HCT116 (cell line): Measurements from ENCODE around the gene MORN5. TPM values are rescaled to one million over a fixed set of nuclear protein-coding genes. Genes with fewer than 3 reads are reported as not detected.

Experiments
- ATAC-seq: fragments of 200-7000 bp; cut with Tn5 transposase; 2 replicates; pipeline ENCODE4 v1.9.1; 2020; ENCODE audit warnings: mild to moderate bottlenecking, moderate library complexity
- BruUV-seq: library from RNA; stranded (reverse); fragments of 400-500 nt; replicated peaks from 2 replicates; lab custom pipeline; 2021; lab: Mats Ljungman, UMichigan
- CTCF ChIA-PET: fragments of 300-600 bp; sonication (Branson Sonifier 250); formaldehyde crosslinking; loops from one replicate; lab custom pipeline; 2021; ENCODE audit warnings: antibody characterized with exemption; lab: Charles Lee
- POLR2A ChIA-PET: fragments of 300-600, 350-600 bp; sonication (Branson Sonifier 250); formaldehyde crosslinking; loops from one replicate; lab custom pipeline; 2021; ENCODE audit warnings: antibody characterized with exemption; lab: Charles Lee
- RAD21 ChIA-PET, 2 experiments: fragments of 300-600 bp; sonication (Branson Sonifier 250); formaldehyde crosslinking; loops; one replicate each; lab custom pipeline; 2023; ENCODE audit warnings: low total read pairs in 2 of 2; ENCODE audit not compliant: uncharacterized antibody in 2 of 2, unreplicated experiment in 2 of 2, low non-redundant PET in 1 of 2; lab: Charles Lee
- DNase-seq: peaks from one replicate; pipeline ENCODE4 v3.0.0-alpha.2; 2010; ENCODE audit warnings: low read depth, low spot score
- H2AFZ ChIP-seq: fragments of 200-600 bp; shearing (Covaris generic), sonication (generic); 2 replicates; pipeline ENCODE4 v1.6.1; 2017; ENCODE audit warnings: low read depth, mixed run types, mixed read lengths, antibody characterized with exemption, low read length; ENCODE audit not compliant: poor library complexity, severe bottlenecking
- H3K27ac ChIP-seq: 2 replicates; pipeline ENCODE4 v1.5.1; 2012; ENCODE audit warnings: low read depth, low read length
- H3K27me3 ChIP-seq: fragments of 200-600 bp; sonication (generic); 2 replicates; pipeline ENCODE4 v1.6.1; 2016; ENCODE audit warnings: mixed run types, low read length, mixed read lengths; ENCODE audit not compliant: insufficient read depth
- H3K36me3 ChIP-seq, 2 experiments: fragments of 200-500 bp in 1 of 2; fragments of 200-600 bp in 1 of 2; sonication (Bioruptor generic) in 1 of 2; sonication (generic) in 1 of 2; 2 replicates each; pipeline versions ENCODE4 v1.5.1 to v1.6.1; 2014 to 2016; ENCODE audit warnings: low read length in 2 of 2, inconsistent platforms in 1 of 2, mixed read lengths in 1 of 2, mixed run types in 1 of 2; ENCODE audit not compliant: insufficient read depth in 2 of 2, control insufficient read depth in 1 of 2
- H3K4me1 ChIP-seq, 2 experiments: fragments of 200-600 bp in 1 of 2; sonication (generic) in 1 of 2; 2 replicates each; pipeline versions ENCODE4 v1.5.1 to v1.6.1; 2012 to 2017; ENCODE audit warnings: low read length in 2 of 2, inconsistent platforms in 1 of 2, mild to moderate bottlenecking in 1 of 2, mixed read lengths in 1 of 2, mixed run types in 1 of 2, moderate library complexity in 1 of 2; ENCODE audit not compliant: insufficient read depth in 2 of 2, control insufficient read depth in 1 of 2
- H3K4me2 ChIP-seq: fragments of 200-600 bp; sonication (generic); 2 replicates; pipeline ENCODE4 v1.6.1; 2017; ENCODE audit warnings: mixed run types, low read length, mixed read lengths
- H3K4me3 ChIP-seq, 2 experiments: fragments of 200-600 bp in 1 of 2; sonication (generic) in 1 of 2; replicated peaks in 1 of 2; 2 replicates each; pipeline ENCODE4 v1.5.1; 2011 to 2016; ENCODE audit warnings: low read length in 2 of 2, control low read depth in 1 of 2, low read depth in 1 of 2, mild to moderate bottlenecking in 1 of 2, mixed read lengths in 1 of 2, mixed run types in 1 of 2
- H3K79me2 ChIP-seq: fragments of 200-600 bp; sonication (generic); 2 replicates; pipeline ENCODE4 v1.6.1; 2017; ENCODE audit warnings: mild to moderate bottlenecking, mixed run types, low read length, moderate library complexity, mixed read lengths; ENCODE audit not compliant: insufficient read depth
- H3K9ac ChIP-seq: fragments of 200-600 bp; sonication (generic); 2 replicates; pipeline ENCODE4 v1.6.1; 2016; ENCODE audit warnings: low read length, mixed read lengths
- H3K9me2 ChIP-seq: fragments of 200-600 bp; sonication (generic), shearing (Covaris generic); 2 replicates; pipeline ENCODE4 v1.6.1; 2017; ENCODE audit warnings: mixed run types, mild to moderate bottlenecking, moderate library complexity; ENCODE audit not compliant: insufficient read depth
- H3K9me3 ChIP-seq, 2 experiments: fragments of 200-500 bp in 1 of 2; fragments of 200-600 bp in 1 of 2; sonication (Bioruptor generic) in 1 of 2; sonication (generic) in 1 of 2; 2 replicates each; pipeline ENCODE4 v1.6.1; 2014 to 2017; ENCODE audit warnings: low read length in 2 of 2, mixed read lengths in 2 of 2, inconsistent platforms in 1 of 2, low read depth in 1 of 2, mild to moderate bottlenecking in 1 of 2, mixed run types in 1 of 2, moderate library complexity in 1 of 2; ENCODE audit not compliant: control insufficient read depth in 1 of 2, insufficient read depth in 1 of 2
- H4K20me1 ChIP-seq: fragments of 200-600 bp; sonication (generic), shearing (Covaris generic); 2 replicates; pipeline ENCODE4 v1.6.1; 2017; ENCODE audit warnings: mixed run types, mild to moderate bottlenecking, moderate library complexity; ENCODE audit not compliant: insufficient read depth
- ATF3 ChIP-seq: IDR thresholded peaks from 2 replicates; pipeline ENCODE4 v1.6.1; 2012
- CBX3 ChIP-seq: IDR thresholded peaks from 2 replicates; pipeline ENCODE4 v1.6.1; 2012; ENCODE audit warnings: low read depth
- EGR1 ChIP-seq: IDR thresholded peaks from 2 replicates; pipeline ENCODE4 v1.6.1; 2012; ENCODE audit warnings: low read depth
- POLR2A ChIP-seq: IDR thresholded peaks from 2 replicates; pipeline ENCODE4 v1.7.0; 2011; ENCODE audit warnings: borderline replicate concordance; ENCODE audit not compliant: insufficient read depth, insufficient read length; ENCODE audit errors: extremely low read depth
- RAD21 ChIP-seq: IDR thresholded peaks from 2 replicates; pipeline ENCODE4 v1.6.1; 2012; ENCODE audit warnings: low read depth, mild to moderate bottlenecking
- SP1 ChIP-seq: IDR thresholded peaks from 2 replicates; pipeline ENCODE4 v1.6.1; 2012; ENCODE audit warnings: low read depth
- YY1 ChIP-seq: IDR thresholded peaks from 2 replicates; pipeline ENCODE4 v1.6.1; 2011; ENCODE audit warnings: low read length, low read depth, moderate library complexity, mild to moderate bottlenecking; ENCODE audit not compliant: insufficient replicate concordance; ENCODE audit errors: extremely low read depth
- ZBTB33 ChIP-seq: IDR thresholded peaks from 2 replicates; pipeline ENCODE4 v1.6.1; 2011; ENCODE audit warnings: mild to moderate bottlenecking, low read length, moderate library complexity; ENCODE audit not compliant: insufficient replicate concordance; ENCODE audit errors: extremely low read depth
- ZFX ChIP-seq: fragments of 450-650 bp; IDR thresholded peaks from 2 replicates; pipeline ENCODE4 v1.6.1; 2017
- ZNF274 ChIP-seq: fragments of 200-500 bp; sonication (Bioruptor generic); IDR thresholded peaks from 2 replicates; pipeline ENCODE4 v1.6.1; 2014; ENCODE audit warnings: mild to moderate bottlenecking, low read depth, low read length, inconsistent platforms
- intact Hi-C: fragments of 100-400 bp; cut with micrococcal nuclease; formaldehyde crosslinking; loops from 2 replicates; pipeline ENCODE4 v1.10.0; 2022
- total RNA-seq: library from RNA; stranded (reverse); gene quantifications from one replicate; pipeline ENCODE4 v1.2.1, GENCODE V29; 2021; ENCODE audit not compliant: unreplicated experiment
- TF ChIP-seq, protein P1 (sequence below): IDR thresholded peaks from 2 replicates; pipeline ENCODE4 v1.6.1; 2012; ENCODE audit warnings: low read depth
- TF ChIP-seq, protein P2 (sequence below), 3 experiments: fragments of 200-600 bp in 1 of 3; sonication (generic) in 1 of 3; IDR thresholded peaks in 2 of 3; conservative IDR thresholded peaks in 1 of 3; 2 replicates each; pipeline ENCODE4 v1.5.1; 2012 to 2017; ENCODE audit warnings: low read depth in 2 of 3, low read length in 2 of 3, antibody characterized with exemption in 1 of 3, borderline replicate concordance in 1 of 3, control low read depth in 1 of 3, mild to moderate bottlenecking in 1 of 3, mixed read lengths in 1 of 3, mixed run types in 1 of 3, moderate library complexity in 1 of 3; ENCODE audit not compliant: insufficient read depth in 1 of 3

The MORN5 gene
- total RNA-seq, 1 experiment from 2014 or later: not detected

DNA sequence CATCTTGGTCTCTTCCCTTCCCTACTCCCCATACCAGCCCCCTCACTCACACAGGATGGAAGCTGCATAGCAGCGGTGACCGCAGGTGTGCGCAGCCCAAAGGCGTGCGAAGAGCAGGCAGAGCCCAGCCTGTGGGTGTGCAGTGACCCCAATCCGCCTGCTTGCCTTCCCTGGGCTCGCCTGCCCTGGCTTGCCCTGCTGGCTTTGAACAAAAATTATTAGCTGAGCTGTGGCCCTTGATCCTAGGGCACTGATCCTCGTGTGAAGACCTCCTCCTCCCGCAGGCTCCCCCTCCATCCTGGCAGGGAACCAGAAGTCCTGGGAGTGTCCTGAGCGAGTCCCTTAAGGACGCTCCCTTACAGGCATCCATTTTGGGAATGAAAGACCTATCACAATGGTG is 31.9 kb downstream of the MORN5 start:
- ChIA-PET POLR2A (no interaction called here), RAD21 (no interaction called here), CTCF (interaction anchor here (0.8 kb wide), 1 partner anchor 68 kb away, joined by 3 read pairs; no protein-coding TSS in a partner anchor)
- no peaks in the 10 kb centered on the region for H4K20me1 ChIP-seq
- DNase-seq (no peak), ATAC-seq (no peak)
- TF ChIP-seq ZNF274: no peak
- TF ChIP-seq, protein P1, sequence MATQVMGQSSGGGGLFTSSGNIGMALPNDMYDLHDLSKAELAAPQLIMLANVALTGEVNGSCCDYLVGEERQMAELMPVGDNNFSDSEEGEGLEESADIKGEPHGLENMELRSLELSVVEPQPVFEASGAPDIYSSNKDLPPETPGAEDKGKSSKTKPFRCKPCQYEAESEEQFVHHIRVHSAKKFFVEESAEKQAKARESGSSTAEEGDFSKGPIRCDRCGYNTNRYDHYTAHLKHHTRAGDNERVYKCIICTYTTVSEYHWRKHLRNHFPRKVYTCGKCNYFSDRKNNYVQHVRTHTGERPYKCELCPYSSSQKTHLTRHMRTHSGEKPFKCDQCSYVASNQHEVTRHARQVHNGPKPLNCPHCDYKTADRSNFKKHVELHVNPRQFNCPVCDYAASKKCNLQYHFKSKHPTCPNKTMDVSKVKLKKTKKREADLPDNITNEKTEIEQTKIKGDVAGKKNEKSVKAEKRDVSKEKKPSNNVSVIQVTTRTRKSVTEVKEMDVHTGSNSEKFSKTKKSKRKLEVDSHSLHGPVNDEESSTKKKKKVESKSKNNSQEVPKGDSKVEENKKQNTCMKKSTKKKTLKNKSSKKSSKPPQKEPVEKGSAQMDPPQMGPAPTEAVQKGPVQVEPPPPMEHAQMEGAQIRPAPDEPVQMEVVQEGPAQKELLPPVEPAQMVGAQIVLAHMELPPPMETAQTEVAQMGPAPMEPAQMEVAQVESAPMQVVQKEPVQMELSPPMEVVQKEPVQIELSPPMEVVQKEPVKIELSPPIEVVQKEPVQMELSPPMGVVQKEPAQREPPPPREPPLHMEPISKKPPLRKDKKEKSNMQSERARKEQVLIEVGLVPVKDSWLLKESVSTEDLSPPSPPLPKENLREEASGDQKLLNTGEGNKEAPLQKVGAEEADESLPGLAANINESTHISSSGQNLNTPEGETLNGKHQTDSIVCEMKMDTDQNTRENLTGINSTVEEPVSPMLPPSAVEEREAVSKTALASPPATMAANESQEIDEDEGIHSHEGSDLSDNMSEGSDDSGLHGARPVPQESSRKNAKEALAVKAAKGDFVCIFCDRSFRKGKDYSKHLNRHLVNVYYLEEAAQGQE: no peak
- TF ChIP-seq POLR2A: no peak
- no peak for TF ChIP-seq SP1
- no peak for TF ChIP-seq EGR1
- TF ChIP-seq ZFX: no peak
- no peak for TF ChIP-seq CBX3
- no peak for TF ChIP-seq ZBTB33
- TF ChIP-seq RAD21: no peak
- no peak for TF ChIP-seq ATF3
- TF ChIP-seq, protein P2, sequence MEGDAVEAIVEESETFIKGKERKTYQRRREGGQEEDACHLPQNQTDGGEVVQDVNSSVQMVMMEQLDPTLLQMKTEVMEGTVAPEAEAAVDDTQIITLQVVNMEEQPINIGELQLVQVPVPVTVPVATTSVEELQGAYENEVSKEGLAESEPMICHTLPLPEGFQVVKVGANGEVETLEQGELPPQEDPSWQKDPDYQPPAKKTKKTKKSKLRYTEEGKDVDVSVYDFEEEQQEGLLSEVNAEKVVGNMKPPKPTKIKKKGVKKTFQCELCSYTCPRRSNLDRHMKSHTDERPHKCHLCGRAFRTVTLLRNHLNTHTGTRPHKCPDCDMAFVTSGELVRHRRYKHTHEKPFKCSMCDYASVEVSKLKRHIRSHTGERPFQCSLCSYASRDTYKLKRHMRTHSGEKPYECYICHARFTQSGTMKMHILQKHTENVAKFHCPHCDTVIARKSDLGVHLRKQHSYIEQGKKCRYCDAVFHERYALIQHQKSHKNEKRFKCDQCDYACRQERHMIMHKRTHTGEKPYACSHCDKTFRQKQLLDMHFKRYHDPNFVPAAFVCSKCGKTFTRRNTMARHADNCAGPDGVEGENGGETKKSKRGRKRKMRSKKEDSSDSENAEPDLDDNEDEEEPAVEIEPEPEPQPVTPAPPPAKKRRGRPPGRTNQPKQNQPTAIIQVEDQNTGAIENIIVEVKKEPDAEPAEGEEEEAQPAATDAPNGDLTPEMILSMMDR (IDR thresholded peaks at IDR 0.05 in 2 of 3, conservative IDR thresholded peaks at IDR 0.05 in 1 of 3; ENCODE audit: borderline replicate concordance in 1 of 3, insufficient read depth in 1 of 3, low read depth in 2 of 3, low read length in 2 of 3): no peak
- no peak for TF ChIP-seq YY1
- no peak overlapping the region for H3K4me3 ChIP-seq
- no peaks in the 10 kb centered on the region for H3K9me2 ChIP-seq
- H3K27me3 ChIP-seq: no peaks in the 10 kb centered on the region
- BruUV-seq: no TSS peak
- no peak overlapping the region for H3K27ac ChIP-seq
- no peaks in the 10 kb centered on the region for H3K36me3 ChIP-seq
- H3K4me2 ChIP-seq: no peak overlapping the region
- H2AFZ ChIP-seq: no peak overlapping the region
- H3K9me3 ChIP-seq: no peaks in the 10 kb centered on the region
- intact Hi-C loops: no loop called here
- H3K9ac ChIP-seq: no peak overlapping the region
- no peaks in the 10 kb centered on the region for H3K79me2 ChIP-seq
- H3K4me1 ChIP-seq: no peaks in the 10 kb centered on the region
